GM11168 (cell line): ENCODE results near the gene CACNG4.

Experiments used
- in situ Hi-C: fragments of 300-500 bp; cut with MboI; formaldehyde crosslinking; loops from one replicate; pipeline ENCODE4 v1.12.0; 2022; ENCODE audit warnings: low sequenced_read_pairs; ENCODE audit not compliant: unreplicated experiment

CACNG4 gene

DNA sequence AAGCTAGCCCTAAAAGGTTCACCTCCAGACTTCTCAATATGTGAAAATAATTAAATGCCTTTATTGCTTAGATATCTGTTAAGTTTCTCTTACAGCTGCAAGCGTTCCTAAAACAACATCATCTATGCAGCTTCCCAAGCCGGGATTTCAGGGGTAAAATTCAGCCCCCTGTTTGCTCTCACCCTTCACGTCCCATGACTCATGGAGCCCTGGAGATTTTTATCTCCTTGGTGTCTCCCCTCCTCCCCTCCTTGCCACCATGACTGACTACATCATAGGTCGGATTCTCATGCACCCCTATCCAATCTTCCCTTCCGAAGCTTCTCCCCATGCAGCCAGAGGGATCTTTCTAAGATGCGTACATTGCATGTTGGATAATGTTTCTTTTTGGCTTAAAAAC is 21.0 kb upstream of the CACNG4 start:
- in situ Hi-C loops, result no loop called here

DNA sequence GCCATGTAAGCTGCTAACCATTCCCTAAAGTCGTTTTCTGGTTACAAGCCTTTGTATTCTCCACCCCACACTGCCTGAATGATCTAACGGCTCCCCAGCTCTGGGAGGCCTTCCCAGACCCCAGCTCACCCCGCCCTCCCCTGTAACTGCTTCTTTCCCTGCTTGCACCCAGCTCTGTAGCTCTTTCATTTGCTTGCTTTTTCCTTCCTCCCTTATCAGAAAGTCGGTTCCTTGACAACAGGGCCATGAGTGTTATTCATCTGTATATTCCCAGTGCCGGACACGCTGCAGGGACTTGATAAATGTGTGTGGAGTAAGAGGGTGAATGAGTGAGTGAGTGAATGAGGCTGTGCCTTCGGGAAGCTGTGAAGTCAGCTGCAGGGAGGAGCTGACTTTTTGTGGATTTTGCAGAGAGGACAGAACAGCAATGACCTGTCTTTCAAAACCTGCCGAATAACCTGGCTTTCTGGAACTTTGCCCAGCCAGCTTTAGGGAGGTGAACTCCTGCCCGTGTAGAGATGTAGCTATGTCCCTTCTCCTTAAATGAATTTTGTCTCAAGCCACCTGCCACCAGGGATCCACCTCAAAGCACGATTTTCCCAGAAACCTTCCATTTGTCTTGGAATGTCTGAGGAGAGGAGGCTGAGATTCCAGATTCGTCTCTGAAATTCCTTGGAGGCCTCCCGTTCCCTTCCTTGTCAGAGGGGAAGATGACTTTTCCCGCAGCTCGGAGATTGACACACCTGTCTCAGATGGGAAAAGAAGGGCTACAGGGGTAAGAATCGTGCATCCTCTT is 20.0 kb upstream of the CACNG4 start:
- in situ Hi-C loops, result no loop called here

DNA sequence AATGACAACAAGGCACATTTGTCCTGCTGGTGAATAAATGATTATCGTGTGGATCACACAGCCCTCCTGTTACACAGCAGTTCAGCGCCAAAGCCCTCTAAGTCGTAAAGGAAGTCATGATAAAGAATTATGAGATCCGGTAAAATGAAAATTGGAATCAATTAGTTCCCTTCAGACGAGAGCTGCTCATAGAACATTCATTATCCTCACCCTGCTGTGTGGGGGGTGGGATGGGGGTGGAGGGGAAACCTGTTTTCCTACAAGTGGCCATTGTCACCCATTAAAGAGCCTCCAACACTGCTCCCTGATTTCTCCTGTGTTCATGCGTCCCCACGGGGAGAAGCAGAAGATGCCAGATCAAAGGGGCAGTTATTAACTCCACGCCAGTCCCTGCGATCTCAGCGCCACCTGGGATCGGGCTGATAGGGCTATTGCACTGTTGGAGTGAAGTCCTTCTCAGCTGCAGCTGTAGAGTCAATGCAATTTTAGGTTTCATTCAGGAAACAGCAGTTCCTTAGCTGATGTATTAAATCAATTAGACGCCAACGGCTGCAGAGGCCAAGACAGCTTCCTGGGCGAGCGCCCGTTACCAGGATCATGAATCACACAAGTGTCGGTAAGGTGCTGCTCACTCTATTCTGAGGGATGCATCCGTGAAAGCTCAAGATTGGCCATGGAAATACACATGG is 19.2 kb upstream of the CACNG4 start:
- in situ Hi-C loops, result no loop called here

DNA sequence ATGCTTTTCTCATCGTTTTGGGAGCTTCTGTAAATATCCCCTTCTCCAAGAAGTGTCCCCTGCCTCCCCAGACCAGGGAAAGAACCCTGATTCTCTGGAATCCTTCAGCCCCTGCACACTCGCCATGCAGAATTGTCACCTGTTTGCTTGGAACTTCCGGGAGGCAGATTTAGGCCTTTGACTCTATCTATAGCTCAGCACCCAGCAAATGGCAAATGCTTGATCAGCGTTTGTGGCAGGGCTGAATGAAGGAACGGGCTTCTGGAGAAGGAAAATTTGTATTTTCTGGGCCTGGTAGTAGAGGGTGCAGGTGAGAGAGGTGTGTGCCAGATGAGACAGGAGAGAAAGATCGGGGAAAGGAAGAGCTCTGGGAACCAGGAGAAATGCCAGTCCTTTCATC is 18.3 kb upstream of the CACNG4 start:
- in situ Hi-C loops, result no loop called here

DNA sequence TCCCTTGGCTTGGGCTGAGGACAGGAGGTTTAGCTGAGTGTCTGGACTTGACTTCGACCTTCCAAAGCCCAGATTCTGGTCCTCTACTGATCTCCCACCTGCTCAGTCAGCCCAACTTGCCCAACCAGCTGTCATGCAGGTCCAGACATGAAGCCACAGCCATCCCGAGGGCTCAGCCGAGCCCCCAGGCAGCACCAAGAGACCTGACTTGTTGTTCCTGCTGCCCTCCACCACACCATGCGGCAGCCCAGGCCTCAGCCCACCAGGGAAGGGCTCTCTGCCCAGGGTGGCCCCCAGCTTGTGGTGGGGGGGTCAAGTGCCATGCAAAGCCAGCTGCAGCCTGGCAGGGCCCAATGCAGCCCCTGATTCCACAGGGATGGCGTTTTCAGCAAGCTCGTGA is 17.2 kb upstream of the CACNG4 start:
- in situ Hi-C loops, result no loop called here

DNA sequence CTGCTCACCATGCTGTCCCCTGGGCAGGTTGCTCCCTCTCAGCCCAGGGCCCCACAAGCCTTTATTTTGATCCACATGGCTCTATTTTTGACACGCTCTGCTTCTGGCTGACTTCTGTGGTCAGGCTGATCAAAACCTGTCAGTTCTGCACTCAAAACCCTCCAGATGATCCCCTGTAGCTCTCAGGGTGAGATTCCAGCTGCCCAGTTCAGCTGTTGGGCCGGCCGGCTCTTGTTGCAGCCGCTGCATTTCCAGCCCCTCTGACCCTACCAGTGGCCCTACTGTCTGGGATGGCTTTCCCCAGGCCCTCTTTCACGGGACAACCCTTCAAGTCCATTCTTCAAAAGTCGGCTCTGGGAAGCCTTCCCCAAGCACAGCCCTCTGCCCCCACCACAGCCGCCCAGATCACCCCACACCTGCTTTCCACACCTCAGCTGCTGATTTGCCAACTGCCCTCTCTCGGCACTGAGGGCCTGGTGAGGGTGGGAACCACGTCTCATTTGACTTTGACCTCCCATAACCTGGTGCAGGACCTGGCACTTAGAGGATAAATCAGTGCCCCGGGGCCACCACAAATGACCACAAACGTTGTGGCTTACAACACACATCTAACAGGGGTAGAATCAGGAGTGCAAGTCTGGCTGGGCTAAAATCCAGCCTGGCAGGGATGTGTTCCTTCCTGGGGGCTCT is 16.3 kb upstream of the CACNG4 start:
- in situ Hi-C loops, result no loop called here

DNA sequence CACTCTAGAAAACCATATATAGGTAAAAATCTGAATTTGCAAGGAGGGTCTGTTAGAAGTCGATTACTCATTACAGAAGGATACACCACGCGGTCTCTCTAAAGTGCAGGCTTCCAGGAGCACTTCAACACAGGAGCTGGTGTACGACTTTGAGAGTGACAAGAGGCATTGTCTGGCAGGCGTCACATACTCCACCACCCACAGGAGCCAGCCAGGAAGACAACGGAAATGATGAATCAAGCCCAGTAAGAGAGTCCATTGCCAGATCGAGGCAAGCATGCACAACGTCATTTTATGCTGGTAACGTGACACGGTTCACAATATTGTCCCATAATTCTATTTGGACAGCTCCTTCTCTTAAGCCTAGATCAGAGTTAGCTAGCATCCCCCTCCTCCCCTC is 15.0 kb upstream of the CACNG4 start:
- in situ Hi-C loops, result no loop called here

DNA sequence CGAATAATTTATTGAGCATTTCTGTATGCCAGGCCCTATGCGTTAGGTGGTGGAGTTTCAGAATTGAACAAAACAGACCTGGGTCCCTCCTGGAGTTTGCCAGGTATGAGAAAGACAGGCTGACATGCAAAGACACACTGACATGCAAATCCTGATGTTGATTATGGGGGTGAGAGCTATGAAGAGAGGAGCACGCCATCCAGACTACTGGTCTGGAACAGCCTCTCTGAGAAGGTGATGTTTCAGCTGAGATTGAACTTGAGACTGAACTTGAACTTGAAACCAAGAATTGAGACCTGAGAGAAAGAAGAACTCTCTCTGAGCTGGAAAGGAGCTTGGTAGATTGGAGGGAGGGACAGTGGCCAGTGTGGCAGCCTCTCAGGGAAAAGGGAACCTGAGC is 14.2 kb upstream of the CACNG4 start:
- in situ Hi-C loops, result no loop called here

DNA sequence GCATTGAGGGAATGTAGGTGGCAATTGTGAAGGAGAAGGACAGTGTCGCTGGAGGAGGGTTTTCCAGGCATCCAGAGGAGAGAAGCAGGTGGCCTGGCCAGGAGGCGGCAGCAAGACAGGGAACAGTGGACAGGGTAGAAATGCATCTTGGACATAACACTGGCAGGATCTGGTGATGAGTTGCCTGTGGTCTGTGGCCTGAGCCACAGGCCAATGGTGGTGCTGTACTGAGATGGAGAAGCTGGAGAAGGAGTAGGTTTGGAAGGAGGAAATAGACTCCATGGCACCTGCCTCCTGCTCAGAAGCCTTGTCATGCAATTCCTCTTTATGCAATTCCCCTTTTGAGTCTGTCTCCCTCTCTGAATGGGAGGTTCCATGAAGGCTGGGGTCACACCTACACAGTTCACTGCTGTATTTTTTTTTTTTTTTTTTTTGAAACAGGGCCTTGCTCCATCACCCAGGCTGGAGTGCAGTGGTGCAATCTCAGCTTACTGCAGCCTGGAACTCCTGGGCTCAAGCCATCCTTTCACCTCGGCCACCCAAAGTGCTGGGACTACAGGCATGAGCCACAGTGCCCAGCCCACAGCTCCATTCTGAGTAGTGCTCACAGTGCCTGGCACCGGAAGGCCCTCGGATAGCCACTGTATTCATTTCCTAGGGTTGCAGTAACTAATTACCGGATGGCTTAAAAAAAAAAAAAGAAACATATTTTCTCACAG is 13.5 kb upstream of the CACNG4 start:
- in situ Hi-C loops, result no loop called here

DNA sequence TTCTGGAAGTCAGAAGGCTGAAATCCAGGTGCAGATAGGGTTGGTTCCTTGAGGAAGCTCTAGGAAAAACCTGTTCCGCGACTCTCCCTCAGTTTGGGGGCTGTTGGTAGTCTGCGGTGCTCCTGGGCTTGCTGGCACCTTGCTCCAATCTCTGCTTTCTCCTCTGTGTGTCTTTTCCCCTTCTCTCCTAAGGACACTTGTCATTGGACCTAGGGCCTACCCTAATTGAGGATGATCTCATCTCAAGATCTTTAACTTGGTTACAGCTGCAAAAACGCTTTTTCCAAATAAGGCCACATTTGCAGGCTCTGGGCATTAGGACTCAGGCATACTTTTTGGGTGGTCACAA is 12.9 kb upstream of the CACNG4 start:
- in situ Hi-C loops, result no loop called here

DNA sequence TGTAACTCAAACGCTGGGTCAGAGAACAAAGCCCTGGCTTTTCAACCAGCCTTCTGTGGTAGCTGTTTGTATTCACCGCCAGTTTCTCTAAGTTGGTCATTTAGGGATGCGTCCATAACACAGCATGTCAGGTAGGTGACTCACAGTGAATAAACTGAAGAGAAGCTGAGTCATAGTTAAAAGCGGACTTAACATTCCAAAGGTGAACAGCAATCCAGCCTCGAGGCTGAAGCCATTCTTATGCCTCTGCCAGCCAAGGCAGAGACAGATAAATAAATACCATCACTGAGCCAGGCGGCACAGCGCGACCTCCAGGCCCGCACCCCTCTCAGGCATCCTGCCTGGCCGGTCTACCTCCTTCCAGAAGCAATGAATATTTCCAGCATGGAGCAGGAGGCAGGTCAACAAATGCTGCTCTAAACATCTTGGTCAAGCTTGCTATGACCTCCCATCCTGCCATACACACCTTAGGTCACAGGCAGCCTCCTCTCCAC is 12.4 kb upstream of the CACNG4 start:
- in situ Hi-C loops, result no loop called here

DNA sequence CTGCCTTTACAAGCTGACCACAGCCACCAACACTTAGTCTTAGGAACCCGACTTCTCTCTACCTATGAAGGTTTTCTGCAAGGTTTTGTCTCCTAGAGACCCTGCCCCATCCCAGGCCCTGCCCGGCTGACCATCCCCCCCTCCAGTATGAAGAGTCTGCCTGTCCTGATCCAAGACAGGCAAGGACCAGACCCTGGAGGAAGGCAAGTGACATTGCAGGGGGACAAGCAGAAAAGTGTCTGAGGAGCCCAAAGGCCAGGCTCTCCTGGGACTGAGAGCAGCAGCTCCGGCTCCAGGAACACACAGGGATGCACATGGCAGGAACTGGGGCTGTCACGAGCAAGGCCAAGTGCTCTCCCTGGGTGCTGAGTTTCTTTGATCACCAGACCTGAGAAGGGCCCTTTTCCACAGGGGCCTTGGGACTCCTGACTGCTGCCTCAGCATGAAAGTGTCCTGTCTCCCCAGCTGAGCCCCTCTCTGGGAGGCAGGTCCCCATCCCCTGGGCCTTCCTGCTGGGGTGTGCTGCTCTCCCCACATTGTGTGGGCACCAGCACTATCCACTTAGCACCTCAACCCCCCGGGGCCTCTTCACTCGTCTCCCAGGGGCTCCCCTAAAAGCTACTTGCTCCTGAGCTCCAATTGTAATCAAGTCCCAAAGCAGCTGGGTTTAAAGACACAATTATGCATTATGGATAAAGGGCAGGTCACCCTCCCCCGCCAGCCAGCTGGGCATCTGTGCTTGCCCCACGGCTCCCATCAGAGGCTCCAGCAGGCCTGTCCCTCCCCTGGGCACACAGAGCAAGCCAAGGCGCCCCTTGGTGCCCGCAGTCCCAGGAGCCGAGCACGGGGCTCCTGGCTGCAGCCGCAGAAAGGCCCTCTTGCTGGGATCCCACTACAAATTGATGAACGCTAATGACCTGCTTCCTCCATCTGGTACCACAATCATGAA is 11.6 kb upstream of the CACNG4 start:
- in situ Hi-C loops, result no loop called here

DNA sequence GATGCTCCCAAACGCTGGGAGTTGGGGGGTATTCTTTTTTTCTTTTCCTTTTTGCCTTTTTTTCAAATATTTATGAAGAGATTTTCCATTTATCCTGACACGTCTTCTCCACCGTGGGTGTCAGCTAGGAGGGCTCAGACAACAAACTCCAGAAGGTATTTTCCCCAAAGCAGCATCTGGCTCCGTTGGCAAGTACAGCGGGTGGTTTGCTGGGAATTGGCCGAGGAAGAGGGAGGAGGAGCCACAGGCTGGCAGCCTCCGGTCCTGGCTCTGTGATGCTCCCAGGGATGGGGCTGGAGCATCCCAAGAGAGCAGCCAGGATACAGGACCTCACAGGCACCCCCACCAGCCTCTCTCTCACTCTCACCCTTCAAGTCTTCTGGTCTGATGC is 10.9 kb upstream of the CACNG4 start:
- in situ Hi-C loops, result no loop called here

DNA sequence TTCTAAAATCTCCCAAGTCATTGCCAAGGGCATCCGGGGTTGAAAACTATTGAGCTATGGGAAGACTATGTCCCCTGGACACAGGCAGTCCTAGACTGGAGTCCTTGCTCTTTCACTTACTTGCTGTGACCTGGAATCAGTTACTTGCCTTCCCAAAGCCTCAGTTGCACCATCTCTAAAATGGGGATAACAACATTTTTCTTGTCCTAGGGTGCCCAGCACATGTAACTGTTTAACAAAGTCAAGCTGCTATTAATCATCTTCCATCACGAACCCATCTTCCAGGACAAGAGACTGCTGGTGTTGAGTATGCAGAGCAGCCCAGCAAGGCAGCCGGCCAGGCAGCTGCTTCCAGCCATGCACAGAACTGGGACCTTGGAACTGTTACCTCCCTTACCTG is 9.9 kb upstream of the CACNG4 start:
- in situ Hi-C loops, result no loop called here

DNA sequence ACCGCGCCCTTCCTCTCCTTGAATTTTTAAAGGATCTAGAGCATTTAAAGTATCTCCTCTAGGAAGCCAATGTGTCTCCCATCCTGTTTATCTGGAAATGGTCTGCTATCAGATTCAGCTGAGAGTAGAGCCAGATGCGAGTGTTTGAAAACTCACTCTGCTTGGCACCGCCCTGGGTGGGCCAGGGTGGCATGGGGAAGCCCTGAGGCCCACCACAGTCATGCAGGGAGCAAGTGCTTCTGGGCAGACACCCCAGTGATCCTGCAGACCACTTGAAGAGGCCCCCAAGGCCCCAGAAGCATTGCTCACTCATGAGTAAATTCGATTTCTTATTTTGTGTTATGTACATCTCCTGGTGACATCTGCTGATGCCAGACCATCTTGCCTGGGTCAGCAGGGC is 8.7 kb upstream of the CACNG4 start:
- in situ Hi-C loops, result no loop called here

DNA sequence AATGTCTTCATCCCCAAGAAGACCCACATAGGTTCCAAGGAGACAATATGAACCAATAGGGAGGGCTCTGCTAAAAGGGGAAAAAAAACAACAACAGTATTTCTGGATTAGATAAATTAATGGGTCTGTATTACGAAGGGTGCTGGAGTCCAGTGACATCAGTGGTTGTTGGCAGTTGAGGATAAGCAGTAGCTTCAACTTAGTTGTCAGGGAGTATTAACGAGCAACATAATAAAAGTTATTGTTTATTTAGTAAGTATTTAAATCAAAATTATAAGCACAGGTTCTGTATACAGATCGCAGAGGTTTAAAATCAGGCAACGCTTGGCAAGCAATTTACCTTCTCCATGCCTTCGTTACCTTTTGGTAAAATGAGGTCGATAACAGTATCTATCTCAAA is 7.6 kb upstream of the CACNG4 start:
- in situ Hi-C loops, result no loop called here

DNA sequence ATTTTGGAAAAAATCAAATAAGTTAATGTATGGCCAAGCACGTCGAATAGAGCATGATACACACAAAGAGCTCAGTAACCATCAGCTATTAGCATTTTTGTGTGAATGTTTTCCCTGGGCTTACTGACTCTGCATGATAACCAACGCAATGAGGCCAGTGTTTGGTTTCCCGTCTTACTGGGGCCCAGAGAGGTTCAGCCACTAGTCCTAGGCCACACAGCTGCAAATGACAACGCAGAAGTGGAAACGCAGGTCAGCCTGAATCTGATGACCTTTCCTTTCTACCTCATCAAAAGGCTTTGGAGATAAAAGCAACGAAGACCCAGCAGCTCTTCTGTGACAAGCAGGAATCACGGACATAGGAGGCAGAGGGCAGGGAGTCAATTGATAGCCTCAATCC is 7.2 kb upstream of the CACNG4 start:
- in situ Hi-C loops, result no loop called here

DNA sequence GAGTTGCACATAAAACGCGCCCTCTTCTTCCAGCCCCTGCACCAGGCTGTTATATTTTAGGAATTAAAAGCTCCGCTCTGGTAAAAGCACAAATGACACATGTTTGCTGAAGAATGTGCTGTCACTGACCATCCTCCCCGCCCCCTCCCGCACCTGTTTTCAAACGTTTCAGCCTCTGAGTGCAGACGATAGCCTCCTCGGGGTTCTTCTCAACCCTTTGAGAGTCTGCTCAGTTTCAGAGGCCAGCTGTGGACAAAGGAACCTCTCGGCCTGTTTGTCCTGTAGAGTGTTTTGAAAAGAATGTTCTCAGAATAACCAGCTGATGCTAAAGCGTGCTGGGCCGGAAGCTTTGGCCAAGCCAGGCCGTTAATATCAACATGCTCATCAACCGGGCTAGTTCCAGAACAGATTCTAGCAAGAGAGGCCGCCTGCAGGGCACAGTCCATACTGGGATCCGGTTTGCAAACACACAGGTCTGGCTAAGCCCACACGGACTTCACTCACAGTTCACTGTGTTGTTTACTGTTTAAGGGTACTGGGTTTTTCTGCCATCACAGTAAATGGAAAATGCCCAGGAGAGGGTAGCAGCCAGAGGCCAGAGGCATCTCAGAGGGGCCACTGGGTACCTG is 6.4 kb upstream of the CACNG4 start:
- in situ Hi-C loops, result no loop called here

DNA sequence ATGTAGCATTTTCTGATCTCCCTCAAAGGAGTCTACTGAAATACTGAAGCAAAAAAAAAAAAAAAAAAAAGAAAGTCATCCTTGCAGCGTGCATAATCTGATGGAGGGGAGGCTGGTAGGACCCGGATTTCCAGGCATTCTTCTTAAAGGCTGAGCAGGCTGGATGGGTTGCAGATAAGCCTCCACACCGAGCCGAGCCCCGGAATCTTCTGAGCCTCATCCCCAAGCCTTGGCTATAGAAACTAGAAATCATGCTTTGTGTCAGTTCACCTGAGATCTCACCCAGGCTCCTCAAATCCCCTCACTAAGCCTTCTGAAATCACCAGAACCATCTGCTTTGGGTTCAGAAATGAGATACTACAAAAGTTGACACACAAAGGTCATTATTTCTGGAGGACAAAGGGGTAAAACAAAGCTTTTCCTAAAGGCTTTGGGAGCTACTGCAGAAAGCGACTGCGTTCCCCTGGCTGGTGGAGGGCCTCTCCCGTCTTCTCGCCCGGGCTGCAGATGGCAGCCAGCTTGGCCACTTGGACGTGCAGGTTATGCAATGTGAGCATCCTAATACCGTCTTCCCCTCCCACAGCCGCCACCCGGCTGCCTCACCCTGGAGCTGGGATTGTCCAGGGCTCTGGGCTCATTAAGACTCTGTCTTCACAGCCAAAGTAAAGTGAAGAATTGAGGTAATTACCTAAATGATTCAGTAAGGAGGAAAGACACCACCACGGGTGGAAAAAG is 4.7 kb upstream of the CACNG4 start:
- in situ Hi-C loops, result no loop called here
